HepG2 (cell line): ENCODE results near the gene TMEM131. TPM values are rescaled to one million over a fixed set of nuclear protein-coding genes. Genes with fewer than 3 reads are reported as not detected.

Experiments used
- ATAC-seq: fragments of 200-7000 bp; cut with Tn5 transposase; 3 replicates; pipeline ENCODE4 v1.9.1; 2020; ENCODE audit warnings: mild to moderate bottlenecking, moderate library complexity
- BruUV-seq: library from RNA; stranded (reverse); fragments of 400-500 nt; replicated peaks from 2 replicates; lab custom pipeline; 2021; lab: Mats Ljungman, UMichigan
- CTCF ChIA-PET: fragments of 300-600 bp; formaldehyde crosslinking; extraction: SDS; loops from one replicate; lab custom pipeline; 2021; ENCODE audit warnings: low total read pairs, inconsistent platforms, low intra/inter-chr PET ratio; lab: Yijun Ruan, JAX
- POLR2A ChIA-PET: fragments of 350-600 bp; sonication (Branson Sonifier 250); formaldehyde crosslinking; loops from one replicate; lab custom pipeline; 2020; ENCODE audit warnings: antibody characterized with exemption, inconsistent platforms; lab: Yijun Ruan, JAX
- DNase-seq: peaks from one replicate; pipeline ENCODE4 v3.0.0-alpha.2; 2015; ENCODE audit warnings: low spot score
- FAIRE-seq: peaks from 3 replicates; lab custom pipeline; 2011; peaks lifted over from hg19 to GRCh38; lab: Jason Lieb, UNC
- H2AFZ ChIP-seq: one replicate; pipeline ENCODE4 v1.6.1; 2011; ENCODE audit warnings: low read length, inconsistent platforms
- H3K27ac ChIP-seq: fragments of 300-600 bp; 3 replicates; pipeline ENCODE4 v1.8.0; 2011; ENCODE audit warnings: mixed run types, mild to moderate bottlenecking, mixed read lengths, low read length, inconsistent platforms; ENCODE audit not compliant: insufficient read depth; ENCODE audit errors: extremely low read length
- H3K27me3 ChIP-seq, 2 experiments: fragments of 200-600 bp in 1 of 2; 2 replicates in 1 of 2; 3 replicates in 1 of 2; pipeline versions ENCODE4 v1.6.0 to v1.8.0; 2011; ENCODE audit warnings: low read length in 2 of 2, mild to moderate bottlenecking in 2 of 2, moderate library complexity in 2 of 2, inconsistent platforms in 1 of 2; ENCODE audit not compliant: insufficient read depth in 2 of 2, control insufficient read depth in 1 of 2
- H3K36me3 ChIP-seq, 2 experiments: fragments of 200-600 bp in 1 of 2; replicated peaks in 1 of 2; 2 replicates in 1 of 2; 3 replicates in 1 of 2; pipeline versions ENCODE4 v1.5.1 to v1.8.0; 2011; ENCODE audit warnings: low read length in 2 of 2, inconsistent platforms in 1 of 2; ENCODE audit not compliant: insufficient read depth in 2 of 2, control insufficient read depth in 1 of 2
- H3K4me1 ChIP-seq: 2 replicates; pipeline ENCODE4 v1.5.1; 2012; ENCODE audit warnings: low read length, inconsistent platforms; ENCODE audit not compliant: insufficient read depth
- H3K4me2 ChIP-seq: 2 replicates; pipeline ENCODE4 v1.6.0; 2011; ENCODE audit warnings: low read depth, low read length, inconsistent platforms
- H3K4me3 ChIP-seq, 3 experiments: fragments of 200-600 bp in 1 of 3; sonication (generic), shearing (Covaris generic) in 1 of 3; replicated peaks in 1 of 3; 2 replicates each; pipeline ENCODE4 v1.5.1; 2011 to 2016; ENCODE audit warnings: low read length in 3 of 3, inconsistent platforms in 2 of 3, low read depth in 2 of 3, mild to moderate bottlenecking in 2 of 3, control low read depth in 1 of 3, mixed read lengths in 1 of 3; ENCODE audit not compliant: insufficient read depth in 1 of 3
- H3K79me2 ChIP-seq: one replicate; pipeline ENCODE4 v1.6.1; 2011; ENCODE audit warnings: low read length, inconsistent platforms; ENCODE audit not compliant: insufficient read depth
- H3K9ac ChIP-seq: 2 replicates; pipeline ENCODE4 v1.6.0; 2011; ENCODE audit warnings: mild to moderate bottlenecking, low read depth, low read length, inconsistent platforms; ENCODE audit not compliant: insufficient read depth
- H3K9me3 ChIP-seq: 2 replicates; pipeline ENCODE4 v1.5.1; 2012; ENCODE audit warnings: mild to moderate bottlenecking, low read length
- H4K20me1 ChIP-seq: 2 replicates; pipeline ENCODE4 v1.6.0; 2011; ENCODE audit warnings: inconsistent platforms, mild to moderate bottlenecking, low read length, moderate library complexity; ENCODE audit not compliant: insufficient read depth
- AKAP8 ChIP-seq: sonication (generic); formaldehyde crosslinking; IDR thresholded peaks from 2 replicates; pipeline ENCODE4 v1.5.1; 2020; ENCODE audit warnings: mild to moderate bottlenecking, missing genetic modification reagents
- EP300 ChIP-seq, 3 experiments: sonication (generic) in 1 of 3; formaldehyde crosslinking in 1 of 3; IDR thresholded peaks; 2 replicates each; pipeline versions ENCODE4 v1.5.1 to v1.6.1; 2011 to 2020; ENCODE audit warnings: low read depth in 2 of 3, low read length in 2 of 3, borderline replicate concordance in 1 of 3, improper control_type of control experiment in 1 of 3, mild to moderate bottlenecking in 1 of 3, missing genetic modification reagents in 1 of 3, moderate library complexity in 1 of 3
- ETV6 ChIP-seq: sonication (generic); formaldehyde crosslinking; conservative IDR thresholded peaks from 2 replicates; pipeline ENCODE4 v1.4.0; 2020; ENCODE audit warnings: missing genetic modification reagents
- GTF3A ChIP-seq: sonication (generic); formaldehyde crosslinking; conservative IDR thresholded peaks from 2 replicates; pipeline ENCODE4 v1.4.0; 2020; ENCODE audit warnings: mild to moderate bottlenecking, missing genetic modification reagents
- HNF4A ChIP-seq: sonication (generic); formaldehyde crosslinking; IDR thresholded peaks from 2 replicates; pipeline ENCODE4 v1.4.0; 2020; ENCODE audit warnings: missing genetic modification reagents
- KDM1A ChIP-seq: IDR thresholded peaks from 2 replicates; pipeline ENCODE4 v1.6.1; 2016; ENCODE audit warnings: missing compliant biosample characterization
- NCOA1 ChIP-seq: sonication (generic); formaldehyde crosslinking; IDR thresholded peaks from 2 replicates; pipeline ENCODE4 v1.9.0; 2021; ENCODE audit warnings: missing genetic modification reagents
- NCOA2 ChIP-seq: sonication (generic); formaldehyde crosslinking; IDR thresholded peaks from 2 replicates; pipeline ENCODE4 v1.8.0; 2022; ENCODE audit warnings: inconsistent platforms
- SIX4 ChIP-seq: sonication (generic); formaldehyde crosslinking; IDR thresholded peaks from 2 replicates; pipeline ENCODE4 v1.4.0; 2020; ENCODE audit warnings: missing genetic modification reagents
- TFDP1 ChIP-seq: IDR thresholded peaks from 2 replicates; pipeline ENCODE4 v1.6.1; 2016; ENCODE audit warnings: missing compliant biosample characterization, missing genetic modification reagents, borderline replicate concordance
- TP53 ChIP-seq: sonication (generic); formaldehyde crosslinking; conservative IDR thresholded peaks from 2 replicates; pipeline ENCODE4 v1.4.0; 2020; ENCODE audit warnings: missing genetic modification reagents
- ZBTB20 ChIP-seq: sonication (generic); formaldehyde crosslinking; IDR thresholded peaks from 2 replicates; pipeline ENCODE4 v1.8.1; 2023; ENCODE audit warnings: missing genetic modification reagents, low read depth, mild to moderate bottlenecking, borderline replicate concordance
- ZBTB49 ChIP-seq: sonication (generic); formaldehyde crosslinking; IDR thresholded peaks from 2 replicates; pipeline ENCODE4 v1.4.0; 2020; ENCODE audit warnings: missing genetic modification reagents, borderline replicate concordance
- ZBTB7B ChIP-seq: sonication (generic); formaldehyde crosslinking; IDR thresholded peaks from 2 replicates; pipeline ENCODE4 v1.4.0; 2020; ENCODE audit warnings: missing genetic modification reagents
- ZNF234 ChIP-seq: sonication (generic); formaldehyde crosslinking; conservative IDR thresholded peaks from 2 replicates; pipeline ENCODE4 v1.5.1; 2020; ENCODE audit warnings: mild to moderate bottlenecking, missing genetic modification reagents
- ZNF576 ChIP-seq: sonication (generic); formaldehyde crosslinking; IDR thresholded peaks from 2 replicates; pipeline ENCODE4 v1.4.0; 2020; ENCODE audit warnings: mild to moderate bottlenecking, missing genetic modification reagents
- WGBS: methylation state at CpG from one replicate; pipeline ENCODE4 v1.1.6; 2017; ENCODE audit warnings: low lambda C conversion rate; 5-methylcytosine and 5-hydroxymethylcytosine counted together
- in situ Hi-C: cut with HindIII; loops from 2 replicates; pipeline ENCODE4 v1.10.0; 2017; ENCODE audit warnings: low pct_unique_long_range_greater_than_20kb; ENCODE audit not compliant: extremely low pct_ligation_motif_present
- intact Hi-C: fragments of 100-400 bp; cut with micrococcal nuclease; formaldehyde crosslinking; loops from one replicate; pipeline ENCODE4 v1.10.0; 2022; ENCODE audit not compliant: unreplicated experiment
- polyA plus RNA-seq, 8 experiments: library from polyadenylated mRNA; depleted of rRNA in 3 of 8; stranded (reverse) in 7 of 8; unstranded in 1 of 8; fragments of >200 nt; fragmentation: Illumina TruSeq in 4 of 8; extraction: Trizol in 4 of 8; gene quantifications; 2 replicates each; pipeline versions ENCODE4 v1.2.1 to v1.2.3, GENCODE V29; 2011 to 2016; ENCODE audit warnings: low read depth in 4 of 8, missing spikeins in 1 of 8, mixed read lengths in 1 of 8; ENCODE audit not compliant: insufficient read depth in 1 of 8
- total RNA-seq, 5 experiments: library from RNA; depleted of rRNA; stranded (reverse); fragments of >200 nt; fragmentation: Illumina TruSeq; extraction: Trizol; gene quantifications; 2 replicates each; pipeline ENCODE4 v1.2.3, GENCODE V29; 2016; ENCODE audit warnings: low read depth in 1 of 5

Gene TMEM131
- total and polyA plus RNA-seq, 2 of the 13 experiments (the other 11 are each of a cell fraction or from before 2014, with no cell fraction given) = 17.9 to 19.5 TPM

- Histone ChIP-seq H3K4me1 (peaks cover 60% of the 10 kb centered on the region), H3K27me3 (no peaks in the 10 kb centered on the region), H3K9ac (no peak overlapping the region), H3K4me2 (no peak overlapping the region), H2AFZ (no peak overlapping the region), H3K27ac (no peak overlapping the region), H3K9me3 (no peaks in the 10 kb centered on the region), H4K20me1 (peaks cover 50% of the 10 kb centered on the region), H3K79me2 (peaks cover 90% of the 10 kb centered on the region), H3K4me3 (no peak overlapping the region), H3K36me3 (no peaks in the 10 kb centered on the region)
- ChIA-PET POLR2A (no interaction called here), CTCF (no interaction called here)
- in situ Hi-C loops = no loop called here
- BruUV-seq = no TSS peak
- FAIRE-seq = no peak
- intact Hi-C loops = no loop called here
- ATAC-seq = no peak
- DNase-seq = no peak
- TF ChIP-seq ZBTB7B (CRISPR knock-in tag) (no peak), ZNF234 (no peak), GTF3A (CRISPR knock-in tag) (no peak), NCOA2 (CRISPR knock-in tag) (no peak), KDM1A (CRISPR knock-in tag) (no peak)
These were observed 28.5 kb downstream of the TMEM131 start for GRCh38 chr2:97967216-97967592.

GRCh38 chr2:97966545-97967215 is 29.1 kb downstream of the TMEM131 start:
- POLR2A ChIA-PET = no interaction called here
- Histone ChIP-seq H3K4me2 (no peak overlapping the region), H3K27me3 (no peaks in the 10 kb centered on the region), H3K27ac (no peak overlapping the region), H3K4me1 (peaks cover 55% of the 10 kb centered on the region), H2AFZ (no peak overlapping the region), H3K79me2 (peaks cover 87% of the 10 kb centered on the region), H4K20me1 (peaks cover 50% of the 10 kb centered on the region), H3K9ac (no peak overlapping the region), H3K9me3 (no peaks in the 10 kb centered on the region), H3K4me3 (no peak overlapping the region), H3K36me3 (no peaks in the 10 kb centered on the region)
- no TSS peak for BruUV-seq
- peak; percentile 9; the same call in 1 of the 3 replicates for ATAC-seq
- intact Hi-C loops = no loop called here
- in situ Hi-C loops = no loop called here
- WGBS = 75% methylated on average over 3 of the region's 3 CpGs
- no peak for FAIRE-seq
- CTCF ChIA-PET = no interaction called here
- peak; percentile 25 for DNase-seq
- TF ChIP-seq ZNF576 = no peak
- peak; percentile 12; the same call in 1 of the 2 replicates for TF ChIP-seq HNF4A (CRISPR knock-in tag)
- no peak for TF ChIP-seq NCOA1 (CRISPR knock-in tag)
- no peak for TF ChIP-seq ETV6 (CRISPR knock-in tag)
- no peak for TF ChIP-seq ZBTB20 (CRISPR knock-in tag)
- no peak for TF ChIP-seq AKAP8 (CRISPR knock-in tag)
- TF ChIP-seq TFDP1 (CRISPR knock-in tag) = no peak
- no peak for TF ChIP-seq EP300 (IDR thresholded peaks at IDR 0.05; ENCODE audit: low read depth in 2 of 2, low read length in 2 of 2)
- TF ChIP-seq EP300 (CRISPR knock-in tag; IDR thresholded peaks at IDR 0.05; ENCODE audit: borderline replicate concordance) = no peak
- TF ChIP-seq SIX4 = no peak
- no peak for TF ChIP-seq TP53
- TF ChIP-seq ZBTB49 = no peak
